Peyer's patch (tissue), 4 donors: ENCODE results near the gene KCNQ1. TPM values are rescaled to one million over a fixed set of nuclear protein-coding genes. Genes with fewer than 3 reads are reported as not detected.

Experiments
- DNase-seq, 3 donors: peaks; one replicate each; pipeline ENCODE4 v3.0.0-alpha.2; 2017 to 2019
- H3K27ac ChIP-seq, 4 donors: fragments of 200-600 bp; sonication (generic); one replicate each; pipeline ENCODE4 v1.5.1; 2016 to 2019
- H3K27me3 ChIP-seq, 2 donors: fragments of 200-600 bp; sonication (generic); one replicate each; pipeline ENCODE4 v1.5.1; 2019
- H3K36me3 ChIP-seq, 3 donors: fragments of 200-600 bp; sonication (generic); one replicate each; pipeline ENCODE4 v1.5.1; 2016 to 2019
- H3K4me1 ChIP-seq, 4 donors: fragments of 200-600 bp; sonication (generic); one replicate each; pipeline ENCODE4 v1.5.1; 2016 to 2019
- H3K4me3 ChIP-seq, 4 donors: fragments of 200-600 bp; sonication (generic); 1 replicate in 3 of 4; 2 replicates in 1 of 4; pipeline ENCODE4 v1.5.1; 2016 to 2019; ENCODE audit warnings: mild to moderate bottlenecking in 1 of 4
- H3K9me3 ChIP-seq, 4 donors: fragments of 200-600 bp; sonication (generic); one replicate each; pipeline ENCODE4 v1.5.1; 2016 to 2019; ENCODE audit warnings: mild to moderate bottlenecking in 1 of 4
- CTCF ChIP-seq, 6 experiments: fragments of 450-650 bp in 4 of 6; fragments of 200-600 bp in 2 of 6; sonication (generic) in 1 of 6; IDR thresholded peaks; one replicate each; pipeline ENCODE4 v1.5.1; 2017 to 2019; ENCODE audit warnings: antibody characterized with exemption in 6 of 6, mild to moderate bottlenecking in 3 of 6, moderate library complexity in 1 of 6
- POLR2A ChIP-seq, 2 donors: fragments of 450-650 bp; IDR thresholded peaks; one replicate each; pipeline ENCODE4 v1.5.1; 2017; ENCODE audit warnings: antibody characterized with exemption in 2 of 2, mild to moderate bottlenecking in 2 of 2, moderate library complexity in 2 of 2
- total RNA-seq, 4 donors: library from RNA; depleted of rRNA; stranded (reverse); fragments of >200 nt; gene quantifications; one replicate each; pipeline ENCODE4 v1.1.0, GENCODE V29; 2016

Gene KCNQ1
- total RNA-seq, 4 donors from 2014 or later: 50.6 to 66.4 (median 54.2) TPM

DNA sequence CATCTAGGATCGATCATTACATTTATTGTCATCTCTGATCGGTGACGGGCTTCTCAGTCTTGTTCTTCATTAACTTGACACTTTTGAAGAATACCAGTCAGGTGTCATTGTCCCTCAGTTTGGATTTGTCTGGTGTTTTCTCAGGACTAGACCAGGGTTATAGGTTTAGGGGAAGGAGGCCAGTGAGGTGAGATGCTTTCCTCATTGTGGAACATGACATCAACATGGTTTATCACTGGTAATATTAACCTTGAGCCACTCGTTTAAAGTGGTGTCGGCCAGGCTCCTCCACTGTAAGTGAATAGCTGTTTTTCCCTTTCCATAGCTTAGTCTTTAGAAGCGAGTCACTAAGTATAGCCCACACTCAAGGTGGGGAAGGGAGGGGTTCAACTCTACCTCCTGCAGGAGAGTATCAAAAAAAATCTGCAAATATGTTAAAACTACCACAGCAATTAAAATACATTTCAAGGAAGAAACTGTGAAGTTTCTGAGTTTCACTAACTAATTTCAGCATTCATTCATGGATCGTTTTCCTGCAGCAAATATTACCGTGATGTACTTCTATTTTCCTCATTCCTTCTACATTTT lies 213.0 kb downstream of the KCNQ1 start:
- Histone ChIP-seq H3K27ac (no peak overlapping the region), H3K4me1 (no peaks in the 10 kb centered on the region), H3K4me3 (no peak overlapping the region), H3K9me3 (peaks cover 0 to 23% (median 0%) of the 10 kb centered on the region in 4 donors), H3K27me3 (no peaks in the 10 kb centered on the region), H3K36me3 (no peaks in the 10 kb centered on the region)
- no peak for DNase-seq
- TF ChIP-seq CTCF (IDR thresholded peaks at IDR 0.05) (no peak), POLR2A (IDR thresholded peaks at IDR 0.05) (no peak)

- peaks cover 0 to 23% (median 0%) of the 10 kb centered on the region in 4 donors for H3K9me3 ChIP-seq
- DNase-seq: no peak
- no peak for TF ChIP-seq CTCF (IDR thresholded peaks at IDR 0.05)
- TF ChIP-seq POLR2A (IDR thresholded peaks at IDR 0.05): no peak
These were observed 215.6 kb downstream of the KCNQ1 start for GRCh38 chr11:2660357-2660939.

DNA sequence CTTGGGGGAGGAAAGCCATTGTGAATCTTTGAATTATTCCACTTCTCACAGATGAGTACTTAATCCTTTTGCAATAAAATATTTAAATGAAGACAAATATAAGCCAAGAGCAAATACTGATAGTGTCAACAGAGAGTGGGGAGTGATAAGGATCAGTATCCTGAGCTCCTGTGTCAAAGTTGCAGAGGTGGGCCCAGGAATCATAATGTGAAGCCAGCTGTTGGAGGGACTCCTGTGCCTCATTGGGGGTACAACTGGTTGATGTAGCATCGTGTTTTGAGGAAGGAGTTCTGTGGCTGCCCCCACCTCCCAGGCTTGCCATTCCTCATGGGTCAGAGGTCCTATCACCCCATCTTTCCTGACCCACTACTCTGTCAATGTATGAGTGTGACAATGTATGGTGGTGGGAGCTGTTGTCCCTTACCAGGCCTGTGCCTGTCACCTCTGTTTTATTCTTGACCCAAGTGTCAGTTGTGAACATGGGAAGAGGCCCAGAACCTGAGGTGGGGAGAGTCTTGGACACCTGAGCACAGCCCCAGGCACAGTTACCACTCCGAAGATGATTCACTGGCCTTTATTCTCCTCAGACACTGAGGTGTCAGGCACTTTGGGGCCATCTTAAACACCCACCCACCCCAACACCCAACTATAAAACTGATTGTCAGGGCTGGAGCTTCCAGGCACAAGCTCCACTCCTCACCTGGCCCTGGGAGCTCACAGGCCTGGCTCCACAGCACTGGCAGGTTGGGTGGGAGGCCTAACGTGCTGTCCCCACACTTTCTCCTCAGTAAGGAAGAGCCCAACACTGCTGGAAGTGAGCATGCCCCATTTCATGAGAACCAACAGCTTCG lies 216.6 kb downstream of the KCNQ1 start:
- Histone ChIP-seq H3K4me3 (no peak overlapping the region), H3K9me3 (peaks cover 0 to 23% (median 0%) of the 10 kb centered on the region in 4 donors), H3K27me3 (no peaks in the 10 kb centered on the region), H3K36me3 (no peaks in the 10 kb centered on the region), H3K4me1 (no peaks in the 10 kb centered on the region), H3K27ac (no peak overlapping the region)
- TF ChIP-seq POLR2A (IDR thresholded peaks at IDR 0.05): no peak
- no peak for TF ChIP-seq CTCF (IDR thresholded peaks at IDR 0.05)
- peak in 1 of 3 donors; percentile 15 for DNase-seq

More at GRCh38 chr11:2660357-2660939, 215.6 kb downstream of the KCNQ1 start:
- H3K36me3 ChIP-seq: no peaks in the 10 kb centered on the region
- H3K4me3 ChIP-seq: no peak overlapping the region
- H3K27me3 ChIP-seq: no peaks in the 10 kb centered on the region
- no peaks in the 10 kb centered on the region for H3K4me1 ChIP-seq
- H3K27ac ChIP-seq: no peak overlapping the region

GRCh38 chr11:2662024-2662312 lies 217.2 kb downstream of the KCNQ1 start:
- DNase-seq: peak in 1 of 3 donors; percentile 27

More at GRCh38 chr11:2662024-2662312, 217.2 kb downstream of the KCNQ1 start:
- H3K27me3 ChIP-seq: no peaks in the 10 kb centered on the region
- no peaks in the 10 kb centered on the region for H3K36me3 ChIP-seq
- TF ChIP-seq CTCF (IDR thresholded peaks at IDR 0.05) (no peak), POLR2A (IDR thresholded peaks at IDR 0.05) (no peak)
- no peak overlapping the region for H3K27ac ChIP-seq
- peaks cover 0 to 23% (median 0%) of the 10 kb centered on the region in 4 donors for H3K9me3 ChIP-seq
- no peaks in the 10 kb centered on the region for H3K4me1 ChIP-seq
- no peak overlapping the region for H3K4me3 ChIP-seq
